ENCODE results near the gene SKA1. TPM values are rescaled to one million over a fixed set of nuclear protein-coding genes. Genes with fewer than 3 reads are reported as not detected.

Gene SKA1
- total RNA-seq, 1 donor = 29.5 TPM

DNA sequence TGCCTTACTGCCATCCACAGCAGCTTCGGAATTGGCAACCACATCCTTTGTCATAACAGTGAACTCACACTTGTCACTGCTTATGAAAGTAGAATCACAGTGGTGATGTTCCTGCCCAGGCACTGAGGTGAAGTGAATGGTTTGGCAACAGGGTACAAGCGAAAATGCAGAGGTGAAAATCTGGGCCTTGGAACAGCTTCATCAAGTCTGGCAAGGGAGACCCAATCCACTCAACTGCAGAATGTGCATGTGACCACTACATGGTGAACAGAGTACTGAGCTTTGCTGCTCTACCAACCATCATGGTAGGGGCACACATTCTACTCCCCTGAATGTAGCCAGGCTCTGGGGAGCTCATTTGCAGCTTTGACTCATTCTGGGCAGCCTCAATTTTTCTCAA, 15.0 kb upstream of the SKA1 start:
- no peak for DNase-seq (ENCODE audit: low read depth)
- H3K4me3 ChIP-seq (ENCODE audit: low read depth, low read length) = no peak overlapping the region
- TF ChIP-seq CTCF (IDR thresholded peaks at IDR 0.05; ENCODE audit: insufficient read depth, low read length) = no peak

GRCh38 chr18:50360611-50361010, 14.2 kb upstream of the SKA1 start:
- TF ChIP-seq CTCF (IDR thresholded peaks at IDR 0.05; ENCODE audit: insufficient read depth, low read length) = no peak
- no peak overlapping the region for H3K4me3 ChIP-seq (ENCODE audit: low read depth, low read length)
- no peak for DNase-seq (ENCODE audit: low read depth)

GRCh38 chr18:50369672-50370071, 5.2 kb upstream of the SKA1 start:
- no peak for TF ChIP-seq CTCF (IDR thresholded peaks at IDR 0.05; ENCODE audit: insufficient read depth, low read length)
- DNase-seq (ENCODE audit: low read depth) = no peak
- H3K4me3 ChIP-seq (ENCODE audit: low read depth, low read length) = no peak overlapping the region

- TF ChIP-seq CTCF (IDR thresholded peaks at IDR 0.05; ENCODE audit: insufficient read depth, low read length) = no peak
- no peak for DNase-seq (ENCODE audit: low read depth)
- no peak overlapping the region for H3K4me3 ChIP-seq (ENCODE audit: low read depth, low read length)
These were observed 2.1 kb upstream of the SKA1 start for GRCh38 chr18:50372743-50373142.

- H3K4me3 ChIP-seq (ENCODE audit: low read depth, low read length) = no peak overlapping the region
- TF ChIP-seq CTCF (IDR thresholded peaks at IDR 0.05; ENCODE audit: insufficient read depth, low read length) = no peak
- no peak for DNase-seq (ENCODE audit: low read depth)
These were observed 1.2 kb upstream of the SKA1 start for GRCh38 chr18:50373561-50374219.

DNA sequence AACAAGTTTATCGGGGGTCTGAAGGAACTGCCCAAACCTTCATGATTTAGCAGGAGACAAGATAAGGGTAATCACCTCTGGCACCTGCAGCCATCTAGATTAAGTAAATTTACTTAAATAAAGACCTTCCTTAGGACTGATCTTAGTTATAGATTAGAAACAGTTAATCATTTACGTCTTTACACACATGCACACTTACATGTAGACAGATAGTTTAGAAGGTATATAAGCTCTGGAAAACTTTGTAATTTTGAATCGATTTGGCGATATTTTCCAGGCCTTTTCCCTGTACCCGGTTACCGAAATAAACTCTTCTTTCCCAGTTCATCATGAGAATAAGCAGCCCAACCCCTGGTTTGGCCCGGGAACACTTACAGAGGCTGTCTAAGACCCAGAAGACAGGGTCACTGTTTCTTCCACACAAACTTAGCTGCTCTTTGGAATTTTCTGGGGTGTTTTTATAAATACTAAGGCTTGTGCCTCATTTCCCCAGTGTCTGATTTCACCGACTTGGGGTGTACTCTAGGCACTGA, 560 bp upstream of the SKA1 start:
- TF ChIP-seq CTCF (IDR thresholded peaks at IDR 0.05; ENCODE audit: insufficient read depth, low read length) = no peak
- DNase-seq (ENCODE audit: low read depth) = no peak
- peak overlapping the region; percentile 71 for H3K4me3 ChIP-seq (ENCODE audit: low read depth, low read length)

Measured in fibroblast of the aortic adventitia (primary cell).